ENCODE measurements around the gene GABRB3.
"Not testable (repeated sequence)": the region's sequence is repeated elsewhere in the genome, so short reads cannot be mapped to it uniquely, and the experiment has no call there.

GABRB3 gene

GRCh38 chr15:26736502-26737248, 36.2 kb downstream of the GABRB3 start:
- in situ Hi-C loops (cut with MboI; ENCODE audit: low sequenced_read_pairs) = no loop called here

- in situ Hi-C loops (cut with MboI; ENCODE audit: low sequenced_read_pairs) = no loop called here
Measured at GRCh38 chr15:26731965-26732364, 40.9 kb downstream of the GABRB3 start.

GRCh38 chr15:26729581-26729980, 43.3 kb downstream of the GABRB3 start:
- in situ Hi-C loops (cut with MboI; ENCODE audit: low sequenced_read_pairs) = no loop called here

- in situ Hi-C loops (cut with MboI; ENCODE audit: low sequenced_read_pairs) = no loop called here
Measured at GRCh38 chr15:26729030-26729429, 43.8 kb downstream of the GABRB3 start.

GRCh38 chr15:26724381-26725150, 48.3 kb downstream of the GABRB3 start:
- in situ Hi-C loops (cut with MboI; ENCODE audit: low sequenced_read_pairs) = no loop called here

GRCh38 chr15:26722621-26723160, 50.2 kb downstream of the GABRB3 start:
- in situ Hi-C loops (cut with MboI; ENCODE audit: low sequenced_read_pairs) = no loop called here

- in situ Hi-C loops (cut with MboI; ENCODE audit: low sequenced_read_pairs) = no loop called here
Measured at GRCh38 chr15:26721232-26721967, 51.5 kb downstream of the GABRB3 start.

GRCh38 chr15:26720546-26720945, 52.3 kb downstream of the GABRB3 start:
- in situ Hi-C loops (cut with MboI; ENCODE audit: low sequenced_read_pairs) = no loop called here

GRCh38 chr15:26719866-26720265, 53.0 kb downstream of the GABRB3 start:
- in situ Hi-C loops (cut with MboI; ENCODE audit: low sequenced_read_pairs) = not testable (repeated sequence)

- in situ Hi-C loops (cut with MboI; ENCODE audit: low sequenced_read_pairs) = no loop called here
Measured at GRCh38 chr15:26716069-26716468, 56.8 kb downstream of the GABRB3 start.

- in situ Hi-C loops (cut with MboI; ENCODE audit: low sequenced_read_pairs) = no loop called here
Measured at GRCh38 chr15:26713498-26713897, 59.4 kb downstream of the GABRB3 start.

- in situ Hi-C loops (cut with MboI; ENCODE audit: low sequenced_read_pairs) = no loop called here
Measured at GRCh38 chr15:26712335-26712734, 60.5 kb downstream of the GABRB3 start.

GRCh38 chr15:26711445-26711844, 61.4 kb downstream of the GABRB3 start:
- in situ Hi-C loops (cut with MboI; ENCODE audit: low sequenced_read_pairs) = no loop called here

- in situ Hi-C loops (cut with MboI; ENCODE audit: low sequenced_read_pairs) = no loop called here
Measured at GRCh38 chr15:26702381-26702780, 70.5 kb downstream of the GABRB3 start.

GRCh38 chr15:26698555-26698954, 74.3 kb downstream of the GABRB3 start:
- in situ Hi-C loops (cut with MboI; ENCODE audit: low sequenced_read_pairs) = no loop called here

- in situ Hi-C loops (cut with MboI; ENCODE audit: low sequenced_read_pairs) = no loop called here
Measured at GRCh38 chr15:26697913-26698312, 75.0 kb downstream of the GABRB3 start.

- in situ Hi-C loops (cut with MboI; ENCODE audit: low sequenced_read_pairs) = no loop called here
Measured at GRCh38 chr15:26691249-26691648, 81.6 kb downstream of the GABRB3 start.

GRCh38 chr15:26690778-26691177, 82.1 kb downstream of the GABRB3 start:
- in situ Hi-C loops (cut with MboI; ENCODE audit: low sequenced_read_pairs) = no loop called here

GRCh38 chr15:26689462-26689861, 83.4 kb downstream of the GABRB3 start:
- in situ Hi-C loops (cut with MboI; ENCODE audit: low sequenced_read_pairs) = no loop called here

GRCh38 chr15:26686547-26687187, 86.2 kb downstream of the GABRB3 start:
- in situ Hi-C loops (cut with MboI; ENCODE audit: low sequenced_read_pairs) = no loop called here
